OCI-LY1 (cell line): ENCODE results near the gene MARF1.

ENCODE experiments used
- CTCF ChIP-seq: fragments of 200-600 bp; sonication (generic), shearing (Covaris generic); IDR thresholded peaks from 2 replicates; pipeline ENCODE4 v1.5.1; 2017; ENCODE audit warnings: mild to moderate bottlenecking, antibody characterized with exemption, low read length, moderate library complexity, mixed read lengths
- EZH2 ChIP-seq: fragments of 200-600 bp; sonication (generic), shearing (Covaris generic); IDR thresholded peaks from 2 replicates; pipeline ENCODE4 v1.8.0; 2017; ENCODE audit warnings: borderline replicate concordance, mixed run types, mild to moderate bottlenecking, antibody characterized with exemption, low read length, moderate library complexity, mixed read lengths

- TF ChIP-seq CTCF, result no peak
- no peak for TF ChIP-seq EZH2
Observed at GRCh38 chr16:15616475-15617165, 26.3 kb downstream of the MARF1 start.
